UCSD-AML1 (cell line): Measurements from ENCODE around the gene RFWD3.

Experiments used
- DNase-seq: peaks from one replicate; lab custom pipeline; 2025; ENCODE audit not compliant: unreplicated experiment; lab: John Stamatoyannopoulos, UW

The RFWD3 gene

GRCh38 chr16:74623839-74624235 is 42.8 kb downstream of the RFWD3 start:
- DNase-seq, result no peak

GRCh38 chr16:74623214-74623838 is 43.4 kb downstream of the RFWD3 start:
- DNase-seq, result peak; percentile 12

- no peak for DNase-seq
Observed at GRCh38 chr16:74622005-74622404, 44.7 kb downstream of the RFWD3 start.

GRCh38 chr16:74617206-74617788 is 49.4 kb downstream of the RFWD3 start:
- no peak for DNase-seq

GRCh38 chr16:74611721-74612120 is 55.0 kb downstream of the RFWD3 start:
- DNase-seq, result no peak

- no peak for DNase-seq
Observed at GRCh38 chr16:74608944-74609343, 57.7 kb downstream of the RFWD3 start.

GRCh38 chr16:74608381-74608780 is 58.3 kb downstream of the RFWD3 start:
- no peak for DNase-seq

- DNase-seq, result no peak
Observed at GRCh38 chr16:74607962-74608356, 58.7 kb downstream of the RFWD3 start.

- no peak for DNase-seq
Observed at GRCh38 chr16:74607310-74607961, 59.2 kb downstream of the RFWD3 start.

GRCh38 chr16:74606521-74607309 is 60.0 kb downstream of the RFWD3 start, which contains the start of gene GLG1:
GLG1 (minus strand) TSS chr16:74607114; CDS start chr16:74607094, 20 bp downstream.
- DNase-seq, result peak; percentile 91

GRCh38 chr16:74605746-74606520 is 60.7 kb downstream of the RFWD3 start:
- no peak for DNase-seq

GRCh38 chr16:74605332-74605731 is 61.3 kb downstream of the RFWD3 start:
- DNase-seq, result no peak

GRCh38 chr16:74603848-74604247 is 62.8 kb downstream of the RFWD3 start:
- DNase-seq, result no peak

- DNase-seq, result peak; percentile 33
Observed at GRCh38 chr16:74601126-74601871, 65.4 kb downstream of the RFWD3 start.

GRCh38 chr16:74596586-74596985 is 70.1 kb downstream of the RFWD3 start:
- DNase-seq, result no peak

- DNase-seq, result no peak
Observed at GRCh38 chr16:74592847-74593246, 73.8 kb downstream of the RFWD3 start.

- no peak for DNase-seq
Observed at GRCh38 chr16:74591876-74592650, 74.6 kb downstream of the RFWD3 start.

- no peak for DNase-seq
Observed at GRCh38 chr16:74586948-74587347, 79.7 kb downstream of the RFWD3 start.

- no peak for DNase-seq
Observed at GRCh38 chr16:74585846-74586443, 80.7 kb downstream of the RFWD3 start.
